Astrocyte (in vitro differentiated cells and primary cell): ENCODE measurements around the gene RNGTT.

Experiments used
- EZH2 ChIP-seq: IDR thresholded peaks from 2 replicates; pipeline ENCODE4 v1.6.1; 2012; ENCODE audit warnings: mild to moderate bottlenecking, low read length, inconsistent platforms; ENCODE audit not compliant: insufficient read depth
- TF ChIP-seq, protein P1 (sequence below): IDR thresholded peaks from 2 replicates; pipeline ENCODE4 v1.5.1; 2011; ENCODE audit warnings: low read depth, mild to moderate bottlenecking, inconsistent platforms, low read length, moderate library complexity; ENCODE audit not compliant: insufficient read depth

DNA sequence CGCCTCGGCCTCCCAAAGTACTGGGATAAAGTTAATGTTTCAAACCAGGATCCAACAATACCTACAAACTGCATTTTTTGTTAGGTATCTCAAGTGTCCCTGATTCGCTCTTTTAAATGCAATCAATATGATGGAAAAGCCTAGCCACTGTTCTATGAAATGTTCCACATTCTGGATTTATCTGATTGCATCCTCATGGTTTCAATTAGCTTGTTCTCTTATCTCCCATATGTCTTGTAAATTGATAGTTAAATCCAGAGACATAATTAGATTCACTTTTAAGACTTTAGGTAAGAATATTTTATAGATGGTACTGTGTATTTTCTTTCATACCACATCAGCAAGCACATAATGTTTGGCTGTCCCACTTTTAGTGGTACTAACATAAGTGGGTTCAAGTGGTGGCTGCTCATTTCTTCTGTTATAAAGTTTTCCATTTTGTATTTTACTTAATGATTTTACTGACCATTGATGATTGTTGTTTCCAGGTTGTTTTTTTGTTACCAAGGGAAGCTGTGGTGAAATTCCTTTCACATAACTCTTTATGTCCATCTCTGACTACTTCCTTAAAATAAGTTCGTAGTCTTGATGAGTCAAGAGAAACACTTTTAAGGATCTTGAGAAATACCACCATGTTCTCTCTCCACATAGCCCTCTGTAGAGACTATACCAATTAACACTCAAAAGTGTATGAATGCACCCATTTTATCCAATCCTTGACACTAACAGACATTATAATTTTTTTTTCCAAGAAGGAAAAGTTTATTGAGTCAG lies 40.5 kb downstream of the RNGTT start:
- TF ChIP-seq EZH2: no peak
- TF ChIP-seq, protein P1, sequence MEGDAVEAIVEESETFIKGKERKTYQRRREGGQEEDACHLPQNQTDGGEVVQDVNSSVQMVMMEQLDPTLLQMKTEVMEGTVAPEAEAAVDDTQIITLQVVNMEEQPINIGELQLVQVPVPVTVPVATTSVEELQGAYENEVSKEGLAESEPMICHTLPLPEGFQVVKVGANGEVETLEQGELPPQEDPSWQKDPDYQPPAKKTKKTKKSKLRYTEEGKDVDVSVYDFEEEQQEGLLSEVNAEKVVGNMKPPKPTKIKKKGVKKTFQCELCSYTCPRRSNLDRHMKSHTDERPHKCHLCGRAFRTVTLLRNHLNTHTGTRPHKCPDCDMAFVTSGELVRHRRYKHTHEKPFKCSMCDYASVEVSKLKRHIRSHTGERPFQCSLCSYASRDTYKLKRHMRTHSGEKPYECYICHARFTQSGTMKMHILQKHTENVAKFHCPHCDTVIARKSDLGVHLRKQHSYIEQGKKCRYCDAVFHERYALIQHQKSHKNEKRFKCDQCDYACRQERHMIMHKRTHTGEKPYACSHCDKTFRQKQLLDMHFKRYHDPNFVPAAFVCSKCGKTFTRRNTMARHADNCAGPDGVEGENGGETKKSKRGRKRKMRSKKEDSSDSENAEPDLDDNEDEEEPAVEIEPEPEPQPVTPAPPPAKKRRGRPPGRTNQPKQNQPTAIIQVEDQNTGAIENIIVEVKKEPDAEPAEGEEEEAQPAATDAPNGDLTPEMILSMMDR: no peak
